HepG2 (cell line): ENCODE results near the gene FAS. TPM values are rescaled to one million over a fixed set of nuclear protein-coding genes. Genes with fewer than 3 reads are reported as not detected.

Source experiments
- ATAC-seq: fragments of 200-7000 bp; cut with Tn5 transposase; 3 replicates; pipeline ENCODE4 v1.9.1; 2020; ENCODE audit warnings: mild to moderate bottlenecking, moderate library complexity
- BruUV-seq: library from RNA; stranded (reverse); fragments of 400-500 nt; replicated peaks from 2 replicates; lab custom pipeline; 2021; lab: Mats Ljungman, UMichigan
- CTCF ChIA-PET: fragments of 300-600 bp; formaldehyde crosslinking; extraction: SDS; loops from one replicate; lab custom pipeline; 2021; ENCODE audit warnings: low total read pairs, inconsistent platforms, low intra/inter-chr PET ratio; lab: Yijun Ruan, JAX
- POLR2A ChIA-PET: fragments of 350-600 bp; sonication (Branson Sonifier 250); formaldehyde crosslinking; loops from one replicate; lab custom pipeline; 2020; ENCODE audit warnings: antibody characterized with exemption, inconsistent platforms; lab: Yijun Ruan, JAX
- DNase-seq: peaks from one replicate; pipeline ENCODE4 v3.0.0-alpha.2; 2015; ENCODE audit warnings: low spot score
- FAIRE-seq: peaks from 3 replicates; lab custom pipeline; 2011; peaks lifted over from hg19 to GRCh38; lab: Jason Lieb, UNC
- H2AFZ ChIP-seq: one replicate; pipeline ENCODE4 v1.6.1; 2011; ENCODE audit warnings: low read length, inconsistent platforms
- H3K27ac ChIP-seq: fragments of 300-600 bp; 3 replicates; pipeline ENCODE4 v1.8.0; 2011; ENCODE audit warnings: mixed run types, mild to moderate bottlenecking, mixed read lengths, low read length, inconsistent platforms; ENCODE audit not compliant: insufficient read depth; ENCODE audit errors: extremely low read length
- H3K27me3 ChIP-seq, 2 experiments: fragments of 200-600 bp in 1 of 2; 2 replicates in 1 of 2; 3 replicates in 1 of 2; pipeline versions ENCODE4 v1.6.0 to v1.8.0; 2011; ENCODE audit warnings: low read length in 2 of 2, mild to moderate bottlenecking in 2 of 2, moderate library complexity in 2 of 2, inconsistent platforms in 1 of 2; ENCODE audit not compliant: insufficient read depth in 2 of 2, control insufficient read depth in 1 of 2
- H3K36me3 ChIP-seq, 2 experiments: fragments of 200-600 bp in 1 of 2; replicated peaks in 1 of 2; 2 replicates in 1 of 2; 3 replicates in 1 of 2; pipeline versions ENCODE4 v1.5.1 to v1.8.0; 2011; ENCODE audit warnings: low read length in 2 of 2, inconsistent platforms in 1 of 2; ENCODE audit not compliant: insufficient read depth in 2 of 2, control insufficient read depth in 1 of 2
- H3K4me1 ChIP-seq: 2 replicates; pipeline ENCODE4 v1.5.1; 2012; ENCODE audit warnings: low read length, inconsistent platforms; ENCODE audit not compliant: insufficient read depth
- H3K4me2 ChIP-seq: 2 replicates; pipeline ENCODE4 v1.6.0; 2011; ENCODE audit warnings: low read depth, low read length, inconsistent platforms
- H3K4me3 ChIP-seq, 3 experiments: fragments of 200-600 bp in 1 of 3; sonication (generic), shearing (Covaris generic) in 1 of 3; replicated peaks in 1 of 3; 2 replicates each; pipeline ENCODE4 v1.5.1; 2011 to 2016; ENCODE audit warnings: low read length in 3 of 3, inconsistent platforms in 2 of 3, low read depth in 2 of 3, mild to moderate bottlenecking in 2 of 3, control low read depth in 1 of 3, mixed read lengths in 1 of 3; ENCODE audit not compliant: insufficient read depth in 1 of 3
- H3K79me2 ChIP-seq: one replicate; pipeline ENCODE4 v1.6.1; 2011; ENCODE audit warnings: low read length, inconsistent platforms; ENCODE audit not compliant: insufficient read depth
- H3K9ac ChIP-seq: 2 replicates; pipeline ENCODE4 v1.6.0; 2011; ENCODE audit warnings: mild to moderate bottlenecking, low read depth, low read length, inconsistent platforms; ENCODE audit not compliant: insufficient read depth
- H3K9me3 ChIP-seq: 2 replicates; pipeline ENCODE4 v1.5.1; 2012; ENCODE audit warnings: mild to moderate bottlenecking, low read length
- H4K20me1 ChIP-seq: 2 replicates; pipeline ENCODE4 v1.6.0; 2011; ENCODE audit warnings: inconsistent platforms, mild to moderate bottlenecking, low read length, moderate library complexity; ENCODE audit not compliant: insufficient read depth
- ATRX ChIP-seq: sonication (generic); formaldehyde crosslinking; IDR thresholded peaks from 2 replicates; pipeline ENCODE4 v1.4.0; 2020; ENCODE audit warnings: missing genetic modification reagents, borderline replicate concordance
- CCDC6 ChIP-seq: sonication (generic); formaldehyde crosslinking; IDR thresholded peaks from 2 replicates; pipeline ENCODE4 v1.8.1; 2022; ENCODE audit warnings: mild to moderate bottlenecking, missing genetic modification reagents, moderate library complexity
- CHD4 ChIP-seq: fragments of 200-600 bp; sonication (generic); IDR thresholded peaks from 2 replicates; pipeline ENCODE4 v1.7.0; 2017; ENCODE audit warnings: mild to moderate bottlenecking, low read length, borderline replicate concordance
- DBP ChIP-seq: sonication (generic); formaldehyde crosslinking; IDR thresholded peaks from 2 replicates; pipeline ENCODE4 v1.4.0; 2020; ENCODE audit warnings: missing genetic modification reagents; ENCODE audit errors: not compliant biosample characterization
- HIVEP1 ChIP-seq: sonication (generic); formaldehyde crosslinking; IDR thresholded peaks from 2 replicates; pipeline ENCODE4 v1.4.0; 2020; ENCODE audit warnings: mild to moderate bottlenecking, missing genetic modification reagents
- HOXA3 ChIP-seq: sonication (generic); formaldehyde crosslinking; IDR thresholded peaks from 2 replicates; pipeline ENCODE4 v1.5.0; 2020; ENCODE audit warnings: missing genetic modification reagents
- IKZF4 ChIP-seq: sonication (generic); formaldehyde crosslinking; IDR thresholded peaks from 2 replicates; pipeline ENCODE4 v1.5.1; 2020; ENCODE audit warnings: borderline replicate concordance, mild to moderate bottlenecking, low read depth, missing genetic modification reagents; ENCODE audit errors: not compliant biosample characterization
- JDP2 ChIP-seq: sonication (generic); formaldehyde crosslinking; IDR thresholded peaks from 2 replicates; pipeline ENCODE4 v1.8.1; 2022; ENCODE audit warnings: missing genetic modification reagents, borderline replicate concordance
- MEF2D ChIP-seq: sonication (generic); formaldehyde crosslinking; IDR thresholded peaks from 2 replicates; pipeline ENCODE4 v1.5.1; 2020; ENCODE audit warnings: mild to moderate bottlenecking, missing genetic modification reagents
- POLR2AphosphoS5 ChIP-seq: IDR thresholded peaks from 2 replicates; pipeline ENCODE4 v1.6.1; 2012; ENCODE audit warnings: low read depth, low read length
- RAD21 ChIP-seq: fragments of 450-650 bp; formaldehyde crosslinking; IDR thresholded peaks from 2 replicates; pipeline ENCODE4 v1.5.0; 2020; ENCODE audit warnings: mild to moderate bottlenecking
- SMARCE1 ChIP-seq: fragments of 450-650 bp; IDR thresholded peaks from 2 replicates; pipeline ENCODE4 v1.6.1; 2017; ENCODE audit warnings: borderline replicate concordance
- SP1 ChIP-seq, 2 experiments: fragments of 450-650 bp in 1 of 2; sonication (generic) in 1 of 2; formaldehyde crosslinking in 1 of 2; IDR thresholded peaks; 2 replicates each; pipeline versions ENCODE4 v1.4.0 to v1.6.1; 2016 to 2020; ENCODE audit warnings: missing genetic modification reagents in 1 of 2
- SRY ChIP-seq: sonication (generic); formaldehyde crosslinking; IDR thresholded peaks from 2 replicates; pipeline ENCODE4 v1.8.0; 2022; ENCODE audit warnings: mild to moderate bottlenecking, missing genetic modification reagents
- TAF15 ChIP-seq: fragments of 200-400 bp; formaldehyde crosslinking; IDR thresholded peaks from one replicate; pipeline ENCODE4 v1.6.1; 2018; ENCODE audit warnings: mild to moderate bottlenecking, low read depth, low read length; ENCODE audit not compliant: poor library complexity, severe bottlenecking
- ZNF138 ChIP-seq: sonication (generic); formaldehyde crosslinking; IDR thresholded peaks from 2 replicates; pipeline ENCODE4 v1.5.0; 2020; ENCODE audit warnings: mild to moderate bottlenecking, low read depth, missing genetic modification reagents
- ZNF331 ChIP-seq: sonication (generic); formaldehyde crosslinking; IDR thresholded peaks from 2 replicates; pipeline ENCODE4 v1.4.0; 2020; ENCODE audit warnings: missing genetic modification reagents
- ZNF335 ChIP-seq: sonication (generic); formaldehyde crosslinking; IDR thresholded peaks from 2 replicates; pipeline ENCODE4 v1.4.0; 2020; ENCODE audit warnings: missing genetic modification reagents
- ZNF605 ChIP-seq: sonication (generic); formaldehyde crosslinking; IDR thresholded peaks from 2 replicates; pipeline ENCODE4 v1.8.0; 2022; ENCODE audit warnings: mild to moderate bottlenecking, missing genetic modification reagents
- ZNF781 ChIP-seq: sonication (generic); formaldehyde crosslinking; IDR thresholded peaks from 2 replicates; pipeline ENCODE4 v1.5.1; 2020; ENCODE audit warnings: borderline replicate concordance, mild to moderate bottlenecking, missing genetic modification reagents; ENCODE audit errors: not compliant biosample characterization
- ZSCAN9 ChIP-seq: IDR thresholded peaks from 2 replicates; pipeline ENCODE4 v1.6.1; 2016; ENCODE audit warnings: borderline replicate concordance
- WGBS: methylation state at CpG from one replicate; pipeline ENCODE4 v1.1.6; 2017; ENCODE audit warnings: low lambda C conversion rate; 5-methylcytosine and 5-hydroxymethylcytosine counted together
- in situ Hi-C: cut with HindIII; loops from 2 replicates; pipeline ENCODE4 v1.10.0; 2017; ENCODE audit warnings: low pct_unique_long_range_greater_than_20kb; ENCODE audit not compliant: extremely low pct_ligation_motif_present
- intact Hi-C: fragments of 100-400 bp; cut with micrococcal nuclease; formaldehyde crosslinking; loops from one replicate; pipeline ENCODE4 v1.10.0; 2022; ENCODE audit not compliant: unreplicated experiment
- polyA plus RNA-seq, 8 experiments: library from polyadenylated mRNA; depleted of rRNA in 3 of 8; stranded (reverse) in 7 of 8; unstranded in 1 of 8; fragments of >200 nt; fragmentation: Illumina TruSeq in 4 of 8; extraction: Trizol in 4 of 8; gene quantifications; 2 replicates each; pipeline versions ENCODE4 v1.2.1 to v1.2.3, GENCODE V29; 2011 to 2016; ENCODE audit warnings: low read depth in 4 of 8, missing spikeins in 1 of 8, mixed read lengths in 1 of 8; ENCODE audit not compliant: insufficient read depth in 1 of 8
- total RNA-seq, 5 experiments: library from RNA; depleted of rRNA; stranded (reverse); fragments of >200 nt; fragmentation: Illumina TruSeq; extraction: Trizol; gene quantifications; 2 replicates each; pipeline ENCODE4 v1.2.3, GENCODE V29; 2016; ENCODE audit warnings: low read depth in 1 of 5

The FAS gene
- total and polyA plus RNA-seq, 2 of the 13 experiments (the other 11 are each of a cell fraction or from before 2014, with no cell fraction given), result 5.9 to 17.9 TPM

- ATAC-seq, result no peak
- no peak overlapping the region for H3K27ac ChIP-seq
- TF ChIP-seq SP1 (IDR thresholded peaks at IDR 0.05) (no peak), SP1 (CRISPR knock-in tag; IDR thresholded peaks at IDR 0.05) (no peak), ZNF781 (CRISPR knock-in tag) (no peak), JDP2 (CRISPR knock-in tag) (no peak), POLR2AphosphoS5 (no peak), ZNF138 (no peak)
- no peak overlapping the region for H3K4me2 ChIP-seq
- no peak for FAIRE-seq
- no peaks in the 10 kb centered on the region for H3K9me3 ChIP-seq
- no peak overlapping the region for H2AFZ ChIP-seq
- H3K4me1 ChIP-seq, result peaks cover 13% of the 10 kb centered on the region
- ChIA-PET CTCF (no interaction called here), POLR2A (no interaction called here)
- no peak for DNase-seq
- in situ Hi-C loops, result no loop called here
- no peak overlapping the region for H3K4me3 ChIP-seq
- no peaks in the 10 kb centered on the region for H3K36me3 ChIP-seq
- no TSS peak for BruUV-seq
- intact Hi-C loops, result no loop called here
- WGBS, result 71% methylated on average over 5 of the region's 5 CpGs
- no peak overlapping the region for H3K9ac ChIP-seq
- H4K20me1 ChIP-seq, result no peaks in the 10 kb centered on the region
- no peaks in the 10 kb centered on the region for H3K79me2 ChIP-seq
- H3K27me3 ChIP-seq, result no peaks in the 10 kb centered on the region
Observed at GRCh38 chr10:88953662-88954061, 36.9 kb upstream of the FAS start.

- Histone ChIP-seq H4K20me1 (no peaks in the 10 kb centered on the region), H3K9me3 (no peaks in the 10 kb centered on the region), H3K9ac (no peak overlapping the region), H3K27me3 (no peaks in the 10 kb centered on the region), H3K4me1 (peaks cover 13% of the 10 kb centered on the region), H3K27ac (no peak overlapping the region), H3K4me3 (no peak overlapping the region), H3K36me3 (no peaks in the 10 kb centered on the region), H3K79me2 (no peaks in the 10 kb centered on the region), H2AFZ (no peak overlapping the region), H3K4me2 (no peak overlapping the region)
- DNase-seq (no peak), ATAC-seq (no peak), FAIRE-seq (no peak)
- in situ Hi-C loops (no loop called here), intact Hi-C loops (no loop called here)
- no TSS peak for BruUV-seq
- CTCF ChIA-PET, result no interaction called here
- WGBS, result 96% methylated on average over 4 of the region's 4 CpGs
- POLR2A ChIA-PET, result no interaction called here
- TF ChIP-seq ZNF605 (CRISPR knock-in tag), result no peak
- TF ChIP-seq HOXA3, result no peak
- TF ChIP-seq SRY (CRISPR knock-in tag), result no peak
- TF ChIP-seq ZSCAN9 (CRISPR knock-in tag), result no peak
- no peak for TF ChIP-seq IKZF4
- TF ChIP-seq MEF2D (CRISPR knock-in tag), result no peak
- TF ChIP-seq ZNF331 (CRISPR knock-in tag), result no peak
- TF ChIP-seq ATRX, result no peak
- no peak for TF ChIP-seq SMARCE1
- no peak for TF ChIP-seq RAD21 (CRISPR knock-in tag)
- TF ChIP-seq HIVEP1 (CRISPR knock-in tag), result no peak
- no peak for TF ChIP-seq CHD4
- no peak for TF ChIP-seq ZNF335 (CRISPR knock-in tag)
- TF ChIP-seq TAF15, result no peak
- no peak for TF ChIP-seq DBP (CRISPR knock-in tag)
- no peak for TF ChIP-seq CCDC6
Observed at GRCh38 chr10:88954458-88955083, 36.0 kb upstream of the FAS start.
